Stimulated activated naive CD8-positive, alpha-beta T cell treated with anti-CD3 and anti-CD28 coated beads, Interleukin-15, Interleukin-2, amounts not matched to agents 100 ng/mL and 50 ng/mL, for 24 hours (primary cell): ENCODE results near the gene GXYLT1.
"Not testable (repeated sequence)": the region's sequence is repeated elsewhere in the genome, so short reads cannot be mapped to it uniquely, and the experiment has no call there.

ENCODE experiments used
- H3K27ac Mint-ChIP-seq: one replicate; pipeline ENCODE4 v1.8.0; 2021; ENCODE audit warnings: mild to moderate bottlenecking, mixed read lengths
- H3K27me3 Mint-ChIP-seq: one replicate; pipeline ENCODE4 v1.8.0; 2021; ENCODE audit warnings: mixed read lengths
- H3K36me3 Mint-ChIP-seq: one replicate; pipeline ENCODE4 v1.8.0; 2021; ENCODE audit warnings: low read depth, mixed read lengths
- H3K4me1 Mint-ChIP-seq: one replicate; pipeline ENCODE4 v1.8.0; 2021; ENCODE audit warnings: low read depth, mixed read lengths
- H3K4me3 Mint-ChIP-seq: one replicate; pipeline ENCODE4 v1.8.0; 2021; ENCODE audit warnings: mild to moderate bottlenecking, mixed read lengths
- H3K9me3 Mint-ChIP-seq: one replicate; pipeline ENCODE4 v1.8.0; 2021; ENCODE audit warnings: mixed read lengths

The GXYLT1 gene

DNA sequence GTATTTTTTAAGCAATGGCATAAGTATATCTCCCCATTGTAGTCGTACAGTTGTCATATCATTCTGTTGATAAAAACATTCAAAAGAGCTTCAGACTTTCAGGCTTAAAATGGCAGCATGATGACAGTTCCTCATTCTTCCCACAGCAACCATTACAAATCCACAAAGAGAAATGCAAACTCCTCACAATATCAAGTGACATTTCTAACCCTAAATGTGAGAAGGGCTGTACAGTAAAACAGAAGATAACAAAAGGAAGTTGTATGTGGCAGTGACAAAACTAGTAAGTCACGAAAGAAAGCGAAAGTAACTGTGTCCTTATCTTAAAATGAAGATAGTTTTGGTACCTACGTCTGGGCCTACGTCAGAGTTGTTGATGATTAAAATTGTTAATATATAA is 46.7 kb downstream of the GXYLT1 start:
- H3K4me3 Mint-ChIP-seq, result peak overlapping the region; percentile 81
- H3K27ac Mint-ChIP-seq, result peak overlapping the region; percentile 84
- H3K36me3 Mint-ChIP-seq, result peaks cover 27% of the 10 kb centered on the region
- no peaks in the 10 kb centered on the region for H3K9me3 Mint-ChIP-seq
- H3K27me3 Mint-ChIP-seq, result no peaks in the 10 kb centered on the region
- H3K4me1 Mint-ChIP-seq, result peaks cover 42% of the 10 kb centered on the region

DNA sequence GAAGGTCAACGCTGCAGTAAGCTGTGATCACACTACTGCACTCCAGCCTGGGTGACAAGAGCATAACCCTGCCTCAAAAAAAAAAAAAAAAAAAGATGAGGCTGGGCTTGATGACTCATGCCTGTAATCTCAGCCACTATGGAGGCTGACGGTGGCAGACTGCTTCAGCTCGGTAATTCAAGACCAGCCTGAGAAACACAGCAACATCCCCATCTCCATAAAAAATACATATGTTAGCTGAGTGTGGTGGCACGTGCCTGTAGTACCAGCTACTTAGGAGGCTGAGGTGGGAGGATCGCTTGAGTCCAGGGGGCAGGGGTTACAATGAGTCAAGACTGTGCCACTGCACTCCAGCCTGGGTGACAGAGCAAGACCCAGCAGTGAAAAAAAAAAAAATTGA is 50.4 kb downstream of the GXYLT1 start:
- no peak overlapping the region for H3K27ac Mint-ChIP-seq
- no peaks in the 10 kb centered on the region for H3K9me3 Mint-ChIP-seq
- H3K4me1 Mint-ChIP-seq, result peaks cover 52% of the 10 kb centered on the region
- no peak overlapping the region for H3K4me3 Mint-ChIP-seq
- peaks cover 38% of the 10 kb centered on the region for H3K36me3 Mint-ChIP-seq
- H3K27me3 Mint-ChIP-seq, result no peaks in the 10 kb centered on the region

GRCh38 chr12:42091769-42092168 is 52.9 kb downstream of the GXYLT1 start:
- peaks cover 30% of the 10 kb centered on the region for H3K36me3 Mint-ChIP-seq
- H3K27me3 Mint-ChIP-seq, result no peaks in the 10 kb centered on the region
- no peaks in the 10 kb centered on the region for H3K9me3 Mint-ChIP-seq
- H3K4me1 Mint-ChIP-seq, result peaks cover 30% of the 10 kb centered on the region
- no peak overlapping the region for H3K27ac Mint-ChIP-seq
- H3K4me3 Mint-ChIP-seq, result no peak overlapping the region

DNA sequence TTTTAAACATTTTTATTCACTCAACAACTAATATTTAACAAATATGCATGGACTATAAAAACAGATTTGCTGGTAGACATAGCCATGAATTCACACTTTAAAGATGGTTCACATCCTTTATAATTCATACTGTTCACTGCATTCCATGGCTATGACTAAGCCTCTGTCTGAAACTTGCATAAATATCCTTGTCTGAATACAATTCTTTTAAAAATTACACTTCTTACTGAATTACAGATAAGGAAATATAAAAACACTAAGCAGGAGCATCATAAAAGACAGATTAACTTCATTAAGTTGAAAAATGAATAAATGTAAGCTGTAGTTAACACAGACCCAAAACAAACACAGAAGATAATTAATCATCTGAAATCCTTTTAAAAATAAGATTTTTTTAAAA is 53.8 kb downstream of the GXYLT1 start:
- H3K36me3 Mint-ChIP-seq, result peaks cover 28% of the 10 kb centered on the region

GRCh38 chr12:42086031-42086430 is 58.6 kb downstream of the GXYLT1 start:
- no peaks in the 10 kb centered on the region for H3K4me1 Mint-ChIP-seq
- H3K9me3 Mint-ChIP-seq, result no peaks in the 10 kb centered on the region
- peaks cover 33% of the 10 kb centered on the region for H3K36me3 Mint-ChIP-seq
- H3K27ac Mint-ChIP-seq, result no peak overlapping the region
- no peak overlapping the region for H3K4me3 Mint-ChIP-seq
- H3K27me3 Mint-ChIP-seq, result no peaks in the 10 kb centered on the region

More for the DNA sequence above, 53.8 kb downstream of the GXYLT1 start:
- no peak overlapping the region for H3K27ac Mint-ChIP-seq
- no peak overlapping the region for H3K4me3 Mint-ChIP-seq
- peaks cover 22% of the 10 kb centered on the region for H3K4me1 Mint-ChIP-seq
- H3K9me3 Mint-ChIP-seq, result no peaks in the 10 kb centered on the region
- H3K27me3 Mint-ChIP-seq, result no peaks in the 10 kb centered on the region

GRCh38 chr12:42085594-42085993 is 59.1 kb downstream of the GXYLT1 start:
- H3K4me3 Mint-ChIP-seq, result no peak overlapping the region
- no peaks in the 10 kb centered on the region for H3K9me3 Mint-ChIP-seq
- H3K27ac Mint-ChIP-seq, result no peak overlapping the region
- peaks cover 33% of the 10 kb centered on the region for H3K36me3 Mint-ChIP-seq
- no peaks in the 10 kb centered on the region for H3K27me3 Mint-ChIP-seq
- H3K4me1 Mint-ChIP-seq, result no peaks in the 10 kb centered on the region

GRCh38 chr12:42084522-42084921 is 60.2 kb downstream of the GXYLT1 start:
- Mint-ChIP-seq H3K27me3 (no peaks in the 10 kb centered on the region), H3K9me3 (no peaks in the 10 kb centered on the region), H3K27ac (no peak overlapping the region), H3K4me3 (no peak overlapping the region), H3K36me3 (peaks cover 29% of the 10 kb centered on the region), H3K4me1 (no peaks in the 10 kb centered on the region)

DNA sequence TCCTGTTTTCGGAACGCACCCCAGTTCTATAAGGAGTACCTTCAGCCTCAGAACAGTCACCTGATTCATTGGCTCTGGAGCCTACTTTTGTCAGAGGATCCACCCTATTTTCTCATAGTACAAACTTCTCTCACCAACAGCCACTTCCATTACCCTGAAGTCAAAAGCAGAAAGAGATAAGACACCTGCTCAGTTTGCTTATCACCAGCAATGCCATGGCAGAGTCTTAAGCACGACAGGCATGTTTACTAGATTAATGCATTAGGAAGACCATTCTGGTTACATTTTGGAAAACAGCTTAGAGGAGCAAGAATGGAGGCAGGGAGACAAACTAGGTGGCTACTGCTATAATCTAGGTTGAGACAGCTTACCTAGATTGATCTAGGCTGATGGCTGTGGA is 67.7 kb downstream of the GXYLT1 start:
- H3K27me3 Mint-ChIP-seq, result no peaks in the 10 kb centered on the region
- H3K27ac Mint-ChIP-seq, result no peak overlapping the region
- H3K9me3 Mint-ChIP-seq, result peaks cover 6% of the 10 kb centered on the region
- peaks cover 3% of the 10 kb centered on the region for H3K36me3 Mint-ChIP-seq
- H3K4me1 Mint-ChIP-seq, result no peaks in the 10 kb centered on the region
- H3K4me3 Mint-ChIP-seq, result no peak overlapping the region

DNA sequence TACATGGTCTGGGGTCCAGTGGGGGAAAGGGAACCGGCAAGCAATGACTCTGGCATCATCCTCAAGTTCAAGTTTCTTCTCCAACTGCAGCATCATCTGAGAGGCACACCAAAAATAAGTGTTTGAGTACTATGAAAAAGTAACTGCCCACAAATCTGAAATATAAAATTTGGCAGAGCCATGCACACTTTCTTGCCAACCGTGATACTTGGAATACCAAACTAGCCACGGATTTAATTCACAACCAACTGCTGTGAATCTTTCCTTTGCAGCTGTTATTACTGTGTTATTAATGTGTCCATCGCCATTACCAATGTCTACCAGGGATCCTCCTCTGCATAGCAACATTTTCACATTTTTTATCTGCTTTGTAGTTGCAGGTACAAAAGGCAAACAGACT is 74.6 kb downstream of the GXYLT1 start:
- Mint-ChIP-seq H3K4me1 (no peaks in the 10 kb centered on the region), H3K27ac (no peak overlapping the region), H3K27me3 (no peaks in the 10 kb centered on the region), H3K36me3 (no peaks in the 10 kb centered on the region), H3K4me3 (no peak overlapping the region), H3K9me3 (peaks cover 12% of the 10 kb centered on the region)

DNA sequence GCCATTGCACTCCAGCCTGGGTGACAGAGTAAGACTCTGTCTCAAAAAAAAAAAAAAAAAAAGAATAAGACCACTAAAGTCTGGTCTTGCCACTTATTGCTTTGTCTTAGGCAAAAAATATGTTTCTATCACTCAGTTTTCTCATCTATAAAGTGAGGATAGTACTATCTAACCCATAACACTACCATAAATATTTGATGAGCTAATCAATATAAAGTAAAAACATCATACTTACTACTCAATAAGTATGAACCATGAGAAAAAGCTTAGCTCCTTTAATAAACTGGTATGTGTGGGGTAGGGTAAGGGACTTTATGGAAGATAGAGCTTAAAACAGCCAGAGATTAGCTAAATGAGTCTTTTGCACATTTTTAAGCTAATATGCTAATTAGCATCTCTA is 85.5 kb downstream of the GXYLT1 start:
- no peaks in the 10 kb centered on the region for H3K36me3 Mint-ChIP-seq
- H3K4me3 Mint-ChIP-seq, result no peak overlapping the region
- no peaks in the 10 kb centered on the region for H3K4me1 Mint-ChIP-seq
- peaks cover 34% of the 10 kb centered on the region for H3K27me3 Mint-ChIP-seq
- peaks cover 2% of the 10 kb centered on the region for H3K9me3 Mint-ChIP-seq
- no peak overlapping the region for H3K27ac Mint-ChIP-seq

DNA sequence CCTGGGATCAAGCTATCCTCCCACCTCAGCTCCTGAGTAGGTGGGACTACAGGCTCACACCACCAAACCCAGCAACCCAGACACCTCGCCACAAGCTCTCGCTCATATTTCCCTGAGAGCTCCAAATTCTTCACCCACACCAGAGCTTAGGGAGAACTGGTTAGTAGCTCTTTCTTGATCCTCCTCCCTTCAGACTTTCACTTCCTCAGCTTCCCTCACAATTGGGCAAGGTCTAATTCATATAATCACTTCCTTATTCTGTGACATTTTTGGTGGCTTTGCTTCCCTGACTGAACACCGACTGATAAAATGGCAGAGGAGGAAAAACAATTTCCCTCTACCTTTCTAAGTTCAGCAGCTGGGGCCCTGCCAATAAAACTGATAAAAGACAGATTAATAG is 88.5 kb downstream of the GXYLT1 start:
- no peaks in the 10 kb centered on the region for H3K36me3 Mint-ChIP-seq
- no peaks in the 10 kb centered on the region for H3K9me3 Mint-ChIP-seq
- H3K4me3 Mint-ChIP-seq, result no peak overlapping the region
- no peak overlapping the region for H3K27ac Mint-ChIP-seq
- H3K4me1 Mint-ChIP-seq, result no peaks in the 10 kb centered on the region
- H3K27me3 Mint-ChIP-seq, result peaks cover 37% of the 10 kb centered on the region

DNA sequence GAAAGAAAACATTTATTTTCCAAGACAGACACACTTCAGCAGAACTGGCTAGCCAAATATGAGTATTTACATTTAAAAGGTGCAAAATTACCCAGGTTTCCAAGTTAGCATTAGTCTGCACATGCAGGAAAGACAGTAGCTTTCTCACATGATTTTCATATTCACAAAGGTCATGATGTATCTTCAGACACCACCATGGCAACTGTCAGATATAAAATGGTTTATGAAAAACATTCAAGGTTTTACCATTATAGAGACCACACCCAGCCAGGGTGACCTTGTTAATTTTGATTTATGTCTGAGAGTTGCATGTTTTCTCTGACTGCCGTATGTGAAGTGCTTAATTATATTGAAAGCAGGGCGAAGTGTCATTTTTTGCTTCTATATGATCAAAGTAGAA is 91.2 kb downstream of the GXYLT1 start:
- Mint-ChIP-seq H3K4me1 (no peaks in the 10 kb centered on the region), H3K4me3 (no peak overlapping the region), H3K27me3 (peaks cover 31% of the 10 kb centered on the region), H3K27ac (no peak overlapping the region), H3K36me3 (no peaks in the 10 kb centered on the region), H3K9me3 (no peaks in the 10 kb centered on the region)

- not testable (repeated sequence) for H3K4me3 Mint-ChIP-seq, H3K36me3 Mint-ChIP-seq, H3K4me1 Mint-ChIP-seq, H3K9me3 Mint-ChIP-seq, H3K27ac Mint-ChIP-seq
- H3K27me3 Mint-ChIP-seq, result peaks cover 11% of the 10 kb centered on the region
Measured at GRCh38 chr12:42048980-42049379, 95.7 kb downstream of the GXYLT1 start.

DNA sequence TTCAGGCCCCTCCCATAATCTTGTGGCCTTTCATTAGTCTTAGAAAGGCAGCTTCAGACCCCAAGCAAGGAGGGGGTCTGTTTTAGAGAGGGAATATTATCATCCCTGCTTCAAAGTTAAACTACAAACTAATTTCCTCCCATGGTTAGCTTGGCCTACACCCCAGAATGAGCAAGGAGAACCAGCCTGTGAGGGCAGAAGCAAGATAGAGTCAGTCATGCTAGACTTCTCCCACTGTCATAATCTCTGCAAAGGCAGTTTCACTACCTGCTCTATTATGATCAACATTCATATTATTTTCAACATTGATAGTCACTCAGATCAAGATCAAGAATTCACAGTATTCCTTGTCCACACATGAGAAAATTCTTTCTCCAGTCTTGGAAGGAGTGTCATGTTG is 105.1 kb downstream of the GXYLT1 start:
- Mint-ChIP-seq H3K4me1 (no peaks in the 10 kb centered on the region), H3K27me3 (peaks cover 13% of the 10 kb centered on the region), H3K4me3 (no peak overlapping the region), H3K9me3 (no peaks in the 10 kb centered on the region), H3K27ac (no peak overlapping the region), H3K36me3 (no peaks in the 10 kb centered on the region)

- Mint-ChIP-seq H3K9me3 (no peaks in the 10 kb centered on the region), H3K4me3 (no peak overlapping the region), H3K4me1 (no peaks in the 10 kb centered on the region), H3K27ac (no peak overlapping the region), H3K27me3 (peaks cover 13% of the 10 kb centered on the region), H3K36me3 (no peaks in the 10 kb centered on the region)
Measured at GRCh38 chr12:42039176-42039575, 105.5 kb downstream of the GXYLT1 start.

- Mint-ChIP-seq H3K27ac (no peak overlapping the region), H3K9me3 (no peaks in the 10 kb centered on the region), H3K4me3 (no peak overlapping the region), H3K4me1 (no peaks in the 10 kb centered on the region), H3K36me3 (no peaks in the 10 kb centered on the region), H3K27me3 (peaks cover 21% of the 10 kb centered on the region)
Measured at GRCh38 chr12:42031847-42032564, 112.7 kb downstream of the GXYLT1 start.
